Esophagus squamous epithelium (tissue), 5 donors: ENCODE measurements around the gene CDT1. TPM values are rescaled to one million over a fixed set of nuclear protein-coding genes. Genes with fewer than 3 reads are reported as not detected.
A peak's percentile ranks its signal among the peaks of the same experiment; 100 is the strongest.

ENCODE experiments used
- DNase-seq: peaks from one replicate; lab custom pipeline; 2025; lab: John Stamatoyannopoulos, UW
- H3K27ac ChIP-seq, 4 donors: fragments of 200-600 bp; sonication (generic); one replicate each; pipeline ENCODE4 v1.5.1; 2016 to 2019; ENCODE audit warnings: mild to moderate bottlenecking in 1 of 4
- H3K27me3 ChIP-seq, 4 donors: fragments of 200-600 bp; sonication (generic); 1 replicate in 3 of 4; 2 replicates in 1 of 4; pipeline versions ENCODE4 v1.5.1 to v1.6.0; 2017 to 2021; ENCODE audit warnings: antibody characterized with exemption in 1 of 4
- H3K36me3 ChIP-seq, 3 donors: fragments of 200-600 bp; sonication (generic); one replicate each; pipeline ENCODE4 v1.5.1; 2016 to 2019
- H3K4me1 ChIP-seq, 3 donors: fragments of 200-600 bp; sonication (generic); one replicate each; pipeline ENCODE4 v1.5.1; 2017 to 2019
- H3K4me3 ChIP-seq, 4 donors: fragments of 200-600 bp; sonication (generic); 1 replicate in 3 of 4; 2 replicates in 1 of 4; pipeline ENCODE4 v1.5.1; 2016 to 2019; ENCODE audit warnings: mild to moderate bottlenecking in 2 of 4, moderate library complexity in 1 of 4
- H3K9me3 ChIP-seq, 3 donors: fragments of 200-600 bp; sonication (generic); one replicate each; pipeline ENCODE4 v1.5.1; 2016 to 2019
- POLR2A ChIP-seq, 4 donors: fragments of 450-650 bp; IDR thresholded peaks; one replicate each; pipeline ENCODE4 v1.6.1; 2017; ENCODE audit warnings: antibody characterized with exemption in 4 of 4, mild to moderate bottlenecking in 4 of 4, moderate library complexity in 3 of 4
- WGBS, 2 donors: methylation state at CpG; one replicate each; pipeline ENCODE4 v1.1.5; 2018; 5-methylcytosine and 5-hydroxymethylcytosine counted together
- intact Hi-C: fragments of 100-400 bp; cut with DNase I; formaldehyde crosslinking; loops from one replicate; pipeline ENCODE4 v1.15.0; 2022
- total RNA-seq, 4 donors: library from RNA; depleted of rRNA; stranded (reverse); fragments of >200 nt; gene quantifications; one replicate each; pipeline ENCODE4 v1.1.0, GENCODE V29; 2016
- TF ChIP-seq, protein P1 (sequence below), 6 experiments: fragments of 450-650 bp in 4 of 6; fragments of 200-600 bp in 2 of 6; sonication (generic) in 2 of 6; IDR thresholded peaks; one replicate each; pipeline ENCODE4 v1.5.1; 2016 to 2019; ENCODE audit warnings: antibody characterized with exemption in 6 of 6, mild to moderate bottlenecking in 4 of 6, moderate library complexity in 4 of 6
- donor health status: DM: yes; HTN: yes; CAD: no.

Gene CDT1
- total RNA-seq, 4 donors from 2014 or later: 7.7 to 20.7 (median 11.2) TPM

DNA sequence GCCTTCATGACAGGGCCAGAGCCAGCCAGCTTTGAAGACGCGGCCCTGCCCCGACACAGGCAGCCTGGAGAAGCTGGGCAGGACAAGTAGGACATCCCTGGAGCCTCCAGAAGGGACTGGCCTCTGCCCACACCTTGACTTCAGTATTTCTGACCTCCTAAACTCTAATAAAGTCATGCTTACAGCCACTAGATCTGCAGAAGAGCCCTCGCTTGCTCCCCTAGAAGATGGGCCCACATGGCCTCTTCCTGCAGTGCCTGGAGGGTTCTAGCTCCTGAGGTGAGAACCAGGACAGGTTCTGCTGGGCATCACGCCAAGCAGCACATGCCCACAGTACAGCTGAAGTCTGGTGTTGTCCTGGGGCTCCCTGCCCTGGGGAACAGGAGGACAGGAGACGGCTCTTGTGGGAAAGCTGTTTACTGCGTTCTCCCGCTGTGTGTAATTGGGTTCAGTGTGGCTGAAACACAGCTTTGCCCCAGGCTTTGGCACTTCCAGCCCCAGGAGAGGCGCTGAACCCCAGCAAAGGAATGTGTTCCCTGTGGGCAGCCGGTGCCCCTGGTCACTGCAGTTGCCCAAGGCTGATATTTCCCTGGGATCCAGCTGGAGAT, 5.6 kb downstream of the CDT1 start:
- no peak for TF ChIP-seq POLR2A (IDR thresholded peaks at IDR 0.05)
- TF ChIP-seq, protein P1, sequence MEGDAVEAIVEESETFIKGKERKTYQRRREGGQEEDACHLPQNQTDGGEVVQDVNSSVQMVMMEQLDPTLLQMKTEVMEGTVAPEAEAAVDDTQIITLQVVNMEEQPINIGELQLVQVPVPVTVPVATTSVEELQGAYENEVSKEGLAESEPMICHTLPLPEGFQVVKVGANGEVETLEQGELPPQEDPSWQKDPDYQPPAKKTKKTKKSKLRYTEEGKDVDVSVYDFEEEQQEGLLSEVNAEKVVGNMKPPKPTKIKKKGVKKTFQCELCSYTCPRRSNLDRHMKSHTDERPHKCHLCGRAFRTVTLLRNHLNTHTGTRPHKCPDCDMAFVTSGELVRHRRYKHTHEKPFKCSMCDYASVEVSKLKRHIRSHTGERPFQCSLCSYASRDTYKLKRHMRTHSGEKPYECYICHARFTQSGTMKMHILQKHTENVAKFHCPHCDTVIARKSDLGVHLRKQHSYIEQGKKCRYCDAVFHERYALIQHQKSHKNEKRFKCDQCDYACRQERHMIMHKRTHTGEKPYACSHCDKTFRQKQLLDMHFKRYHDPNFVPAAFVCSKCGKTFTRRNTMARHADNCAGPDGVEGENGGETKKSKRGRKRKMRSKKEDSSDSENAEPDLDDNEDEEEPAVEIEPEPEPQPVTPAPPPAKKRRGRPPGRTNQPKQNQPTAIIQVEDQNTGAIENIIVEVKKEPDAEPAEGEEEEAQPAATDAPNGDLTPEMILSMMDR (IDR thresholded peaks at IDR 0.05): no peak
- H3K4me3 ChIP-seq: no peak overlapping the region
- peak overlapping the region in 1 of 4 donors; percentile 2 for H3K27ac ChIP-seq
- no peak for DNase-seq
- H3K9me3 ChIP-seq: no peaks in the 10 kb centered on the region
- H3K36me3 ChIP-seq: peaks cover 7 to 27% (median 14%) of the 10 kb centered on the region in 3 donors
- H3K27me3 ChIP-seq: no peaks in the 10 kb centered on the region
- intact Hi-C loops: no loop called here
- WGBS, 2 donors: 26 to 64% methylated on average over 3 to 4 of the region's 10 CpGs
- peaks cover 40 to 79% (median 45%) of the 10 kb centered on the region in 3 donors for H3K4me1 ChIP-seq

GRCh38 chr16:88809676-88810165, 6.1 kb downstream of the CDT1 start:
- intact Hi-C loops: loop anchor here (5.0 to 10.0 kb wide), 2 partner anchors 48 to 355 kb away; partner anchors contain the start of genes GALNS and TRAPPC2L
- 83 to 85% methylated on average over 1 to 4 of the region's 10 CpGs for WGBS, 2 donors
- Histone ChIP-seq H3K27ac (peak overlapping the region in 2 of 4 donors; percentile 92 to 98), H3K36me3 (peaks cover 7 to 27% (median 14%) of the 10 kb centered on the region in 3 donors), H3K27me3 (no peaks in the 10 kb centered on the region), H3K4me3 (peak overlapping the region in 2 of 4 donors; percentile 74 to 99), H3K4me1 (peaks cover 35 to 74% (median 40%) of the 10 kb centered on the region in 3 donors), H3K9me3 (no peaks in the 10 kb centered on the region)
- no peak for DNase-seq
- no peak for TF ChIP-seq POLR2A (IDR thresholded peaks at IDR 0.05)
- TF ChIP-seq, protein P1 (IDR thresholded peaks at IDR 0.05): no peak

DNA sequence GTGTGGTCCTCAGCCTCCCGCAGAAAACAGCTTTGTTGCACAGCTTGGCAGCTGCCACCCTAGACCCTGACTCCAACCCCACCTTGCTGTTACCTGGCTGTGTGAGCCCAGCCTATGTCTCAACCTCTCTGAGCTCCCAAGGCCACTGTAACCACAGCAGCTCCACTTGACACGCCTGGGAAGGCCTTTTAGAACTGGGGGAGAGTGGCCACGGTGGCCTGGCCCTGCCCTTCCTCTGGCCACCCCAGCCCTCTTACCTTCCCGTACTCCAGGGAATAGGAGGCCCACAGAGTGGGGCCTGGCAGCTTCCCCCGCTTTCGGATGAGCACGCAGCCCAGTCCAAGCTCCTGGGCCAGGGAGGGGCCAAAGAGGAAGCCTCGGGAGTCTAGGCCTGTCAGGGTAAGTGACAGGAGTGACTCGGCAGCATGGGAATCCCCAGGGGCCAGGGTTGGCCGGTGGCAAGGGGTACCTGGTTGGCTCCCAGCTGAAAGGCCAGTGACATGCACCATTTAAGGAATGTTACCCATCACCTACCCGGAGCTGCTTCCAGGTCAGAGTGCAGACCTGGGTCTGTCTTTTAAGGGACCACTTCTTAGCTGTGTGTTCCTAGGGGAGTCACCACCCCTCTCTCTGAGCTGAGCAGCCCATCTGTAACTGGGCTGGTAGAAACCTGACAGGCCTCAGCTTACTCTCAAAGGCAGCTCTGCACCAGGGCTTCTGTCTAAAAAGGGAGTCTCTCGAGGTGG, 6.8 kb downstream of the CDT1 start:
- 27 to 57% methylated on average over 1 to 3 of the region's 12 CpGs for WGBS, 2 donors
- intact Hi-C loops: loop anchor here (5.0 to 10.0 kb wide), 2 partner anchors 47 to 354 kb away; partner anchors contain the start of genes GALNS and TRAPPC2L

DNA sequence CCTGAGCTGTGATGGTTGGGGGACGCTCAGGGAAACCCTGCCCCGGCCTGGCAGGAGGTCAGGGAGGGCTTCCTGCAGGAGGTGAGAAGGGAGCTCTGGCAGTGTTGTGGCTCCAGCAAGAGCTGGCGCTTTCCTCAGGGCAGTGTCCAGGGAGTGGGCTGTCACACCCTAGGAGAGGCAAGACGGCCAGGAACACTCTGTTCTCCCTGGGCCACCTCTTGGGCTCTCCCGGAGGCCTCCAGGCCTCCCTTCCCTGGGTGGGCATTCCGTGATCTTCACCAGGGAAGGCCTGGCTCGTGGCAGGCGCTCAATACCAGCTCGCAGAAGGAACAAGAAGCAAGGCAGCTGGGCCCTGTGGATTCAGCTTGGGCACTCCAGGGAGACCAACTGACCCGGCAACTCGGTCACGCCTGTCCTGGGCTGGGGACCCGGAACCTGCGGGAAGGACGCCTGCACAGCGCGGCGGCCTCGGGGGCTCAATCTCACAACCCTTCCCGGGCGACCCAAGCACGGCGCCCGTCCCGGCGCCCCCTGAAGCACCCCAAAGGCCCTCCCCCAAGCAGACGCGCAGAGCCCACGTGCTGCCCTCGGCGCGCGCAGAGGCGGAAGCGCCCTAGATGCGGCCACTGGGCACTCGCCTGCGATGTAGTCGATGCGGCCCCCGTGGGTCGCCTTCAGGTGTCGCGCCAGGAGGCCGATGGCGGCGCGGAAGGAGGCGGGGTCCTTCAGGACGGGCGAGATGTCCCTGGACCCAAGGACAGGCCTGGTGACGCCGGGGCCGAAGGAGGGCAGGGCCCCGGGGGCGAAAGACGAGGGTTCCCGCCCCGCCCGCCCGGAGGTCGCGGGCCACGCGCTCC, 7.6 kb downstream of the CDT1 start:
- H3K36me3 ChIP-seq: peaks cover 7 to 27% (median 14%) of the 10 kb centered on the region in 3 donors
- peak overlapping the region; percentile 64 to 99 (median 74) for H3K4me3 ChIP-seq
- intact Hi-C loops: loop anchor here (5.0 to 10.0 kb wide), 2 partner anchors 46 to 354 kb away; partner anchors contain the start of genes GALNS and TRAPPC2L
- TF ChIP-seq, protein P1 (IDR thresholded peaks at IDR 0.05): no peak
- peak in 2 of 4 donors; percentile 72 to 85 for TF ChIP-seq POLR2A (IDR thresholded peaks at IDR 0.05)
- DNase-seq: no peak
- 3 to 10% methylated on average over 2 to 11 of the region's 65 CpGs for WGBS, 2 donors
- no peaks in the 10 kb centered on the region for H3K9me3 ChIP-seq
- H3K4me1 ChIP-seq: peaks cover 30 to 65% (median 35%) of the 10 kb centered on the region in 3 donors
- H3K27me3 ChIP-seq: no peaks in the 10 kb centered on the region
- peak overlapping the region; percentile 92 to 98 (median 94) for H3K27ac ChIP-seq

More for the DNA sequence above, 6.8 kb downstream of the CDT1 start:
- TF ChIP-seq, protein P1 (IDR thresholded peaks at IDR 0.05): no peak
- no peak for TF ChIP-seq POLR2A (IDR thresholded peaks at IDR 0.05)
- Histone ChIP-seq H3K27ac (peak overlapping the region; percentile 92 to 98 (median 94)), H3K9me3 (no peaks in the 10 kb centered on the region), H3K4me1 (peaks cover 30 to 68% (median 35%) of the 10 kb centered on the region in 3 donors), H3K27me3 (no peaks in the 10 kb centered on the region), H3K4me3 (peak overlapping the region; percentile 64 to 99 (median 74)), H3K36me3 (peaks cover 7 to 27% (median 14%) of the 10 kb centered on the region in 3 donors)
- DNase-seq: no peak
